Measurements from ENCODE around the gene EDARADD.

- TF ChIP-seq, protein P1, sequence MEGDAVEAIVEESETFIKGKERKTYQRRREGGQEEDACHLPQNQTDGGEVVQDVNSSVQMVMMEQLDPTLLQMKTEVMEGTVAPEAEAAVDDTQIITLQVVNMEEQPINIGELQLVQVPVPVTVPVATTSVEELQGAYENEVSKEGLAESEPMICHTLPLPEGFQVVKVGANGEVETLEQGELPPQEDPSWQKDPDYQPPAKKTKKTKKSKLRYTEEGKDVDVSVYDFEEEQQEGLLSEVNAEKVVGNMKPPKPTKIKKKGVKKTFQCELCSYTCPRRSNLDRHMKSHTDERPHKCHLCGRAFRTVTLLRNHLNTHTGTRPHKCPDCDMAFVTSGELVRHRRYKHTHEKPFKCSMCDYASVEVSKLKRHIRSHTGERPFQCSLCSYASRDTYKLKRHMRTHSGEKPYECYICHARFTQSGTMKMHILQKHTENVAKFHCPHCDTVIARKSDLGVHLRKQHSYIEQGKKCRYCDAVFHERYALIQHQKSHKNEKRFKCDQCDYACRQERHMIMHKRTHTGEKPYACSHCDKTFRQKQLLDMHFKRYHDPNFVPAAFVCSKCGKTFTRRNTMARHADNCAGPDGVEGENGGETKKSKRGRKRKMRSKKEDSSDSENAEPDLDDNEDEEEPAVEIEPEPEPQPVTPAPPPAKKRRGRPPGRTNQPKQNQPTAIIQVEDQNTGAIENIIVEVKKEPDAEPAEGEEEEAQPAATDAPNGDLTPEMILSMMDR (IDR thresholded peaks at IDR 0.05 in 8 of 11, conservative IDR thresholded peaks at IDR 0.05 in 3 of 11) = no peak
- no peak for TF ChIP-seq POLR2A (IDR thresholded peaks at IDR 0.05)
Measured at GRCh38 chr1:236388332-236388731, 5.8 kb upstream of the EDARADD start.

Data from spleen (tissue), 7 donors.